Thoracic aorta (tissue), 2 donors: ENCODE data around the gene KRTAP5-3. TPM values are rescaled to one million over a fixed set of nuclear protein-coding genes. Genes with fewer than 3 reads are reported as not detected.
"Not testable (repeated sequence)": the region's sequence is repeated elsewhere in the genome, so short reads cannot be mapped to it uniquely, and the experiment has no call there.

Experiments used
- ATAC-seq: fragments of 150-250 bp; one replicate; pipeline ENCODE4 v1.8.0; 2017; ENCODE audit warnings: low read depth; ENCODE audit not compliant: insufficient number of reproducible peaks, low FRiP score
- DNase-seq: peaks from one replicate; pipeline ENCODE4 v3.0.0-alpha.2; 2020; ENCODE audit warnings: low spot score
- H3K27ac ChIP-seq, 2 donors: fragments of 200-600 bp; sonication (generic); 1 replicate in 1 of 2; 2 replicates in 1 of 2; pipeline ENCODE4 v1.5.1; 2016; ENCODE audit warnings: mild to moderate bottlenecking in 2 of 2, moderate library complexity in 2 of 2
- H3K27me3 ChIP-seq: fragments of 200-600 bp; sonication (generic); replicated peaks from 2 replicates; pipeline ENCODE4 v1.6.0; 2016; ENCODE audit warnings: mild to moderate bottlenecking; ENCODE audit not compliant: insufficient read depth
- H3K36me3 ChIP-seq: fragments of 200-600 bp; sonication (generic); one replicate; pipeline ENCODE4 v1.5.1; 2016
- H3K4me1 ChIP-seq, 2 donors: fragments of 200-600 bp; sonication (generic); 1 replicate in 1 of 2; 2 replicates in 1 of 2; pipeline versions ENCODE4 v1.5.1 to v1.6.0; 2016; ENCODE audit warnings: low read depth in 2 of 2, mild to moderate bottlenecking in 1 of 2; ENCODE audit not compliant: control insufficient read depth in 1 of 2
- H3K4me3 ChIP-seq: fragments of 200-600 bp; sonication (generic); 2 replicates; pipeline ENCODE4 v1.5.1; 2016; ENCODE audit warnings: mild to moderate bottlenecking
- H3K9me3 ChIP-seq: fragments of 200-600 bp; sonication (generic); 2 replicates; pipeline ENCODE4 v1.5.1; 2016
- CTCF ChIP-seq: fragments of 200-600 bp; sonication (generic); IDR thresholded peaks from one replicate; pipeline ENCODE4 v1.5.1; 2019; ENCODE audit warnings: antibody characterized with exemption
- total RNA-seq, 2 donors: library from RNA; depleted of rRNA; stranded (reverse); fragments of >200 nt; gene quantifications; one replicate each; pipeline versions ENCODE4 v1.1.0 to v1.2.3, GENCODE V29; 2016

The KRTAP5-3 gene
- total RNA-seq, 2 donors from 2014 or later = not detected

GRCh38 chr11:1650918-1651262, 42.6 kb upstream of the KRTAP5-3 start:
- DNase-seq (no peak), ATAC-seq (no peak)
- H3K4me3 ChIP-seq = no peak overlapping the region
- no peak for TF ChIP-seq CTCF
- no peaks in the 10 kb centered on the region for H3K9me3 ChIP-seq
- H3K27me3 ChIP-seq = no peaks in the 10 kb centered on the region
- H3K27ac ChIP-seq = no peak overlapping the region
- H3K36me3 ChIP-seq = no peaks in the 10 kb centered on the region
- no peaks in the 10 kb centered on the region for H3K4me1 ChIP-seq

- TF ChIP-seq CTCF = no peak
- no peak for DNase-seq
Measured at GRCh38 chr11:1650034-1650917, 42.0 kb upstream of the KRTAP5-3 start.

GRCh38 chr11:1648653-1649420, 40.6 kb upstream of the KRTAP5-3 start:
- no peak for TF ChIP-seq CTCF
- Histone ChIP-seq H3K4me3 (no peak overlapping the region), H3K27me3 (no peaks in the 10 kb centered on the region), H3K36me3 (no peaks in the 10 kb centered on the region), H3K9me3 (no peaks in the 10 kb centered on the region), H3K4me1 (no peaks in the 10 kb centered on the region), H3K27ac (no peak overlapping the region)
- DNase-seq (no peak), ATAC-seq (no peak)

More at GRCh38 chr11:1650034-1650917, 42.0 kb upstream of the KRTAP5-3 start:
- no peaks in the 10 kb centered on the region for H3K27me3 ChIP-seq
- H3K9me3 ChIP-seq = no peaks in the 10 kb centered on the region
- no peaks in the 10 kb centered on the region for H3K4me1 ChIP-seq
- no peak overlapping the region for H3K27ac ChIP-seq
- no peak for ATAC-seq
- H3K36me3 ChIP-seq = no peaks in the 10 kb centered on the region
- no peak overlapping the region for H3K4me3 ChIP-seq

- Histone ChIP-seq H3K27ac (no peak overlapping the region), H3K4me1 (no peaks in the 10 kb centered on the region), H3K36me3 (no peaks in the 10 kb centered on the region), H3K9me3 (no peaks in the 10 kb centered on the region), H3K4me3 (no peak overlapping the region), H3K27me3 (no peaks in the 10 kb centered on the region)
- no peak for DNase-seq
- ATAC-seq = no peak
- TF ChIP-seq CTCF = no peak
Measured at GRCh38 chr11:1647901-1648652, 39.8 kb upstream of the KRTAP5-3 start.

GRCh38 chr11:1646540-1646939, 38.3 kb upstream of the KRTAP5-3 start:
- not testable (repeated sequence) for DNase-seq, H3K36me3 ChIP-seq, H3K9me3 ChIP-seq, ATAC-seq, H3K27me3 ChIP-seq, H3K27ac ChIP-seq, H3K4me3 ChIP-seq, H3K4me1 ChIP-seq
